Lung (tissue), 12 donors: ENCODE results near the gene ST6GALNAC2. TPM values are rescaled to one million over a fixed set of nuclear protein-coding genes. Genes with fewer than 3 reads are reported as not detected.
"Not testable (repeated sequence)": the region's sequence is repeated elsewhere in the genome, so short reads cannot be mapped to it uniquely, and the experiment has no call there.

Experiments used
- ATAC-seq: fragments of 200-7000 bp; cut with Tn5 transposase; one replicate; pipeline ENCODE4 v1.9.1; 2020; ENCODE audit warnings: moderate number of reproducible peaks; ENCODE audit not compliant: insufficient read depth, low FRiP score
- DNase-seq, 3 donors: peaks; one replicate each; pipeline ENCODE4 v3.0.0-alpha.2; 2013 to 2017
- H3K27ac ChIP-seq, 2 donors: one replicate each; pipeline ENCODE4 v1.5.1; 2013; ENCODE audit warnings: mild to moderate bottlenecking in 2 of 2, moderate library complexity in 2 of 2, control low read depth in 1 of 2, inconsistent platforms in 1 of 2, low read depth in 1 of 2, low read length in 1 of 2
- H3K27me3 ChIP-seq, 3 donors: one replicate each; pipeline ENCODE4 v1.5.1; 2013; ENCODE audit warnings: low read length in 2 of 3; ENCODE audit not compliant: control insufficient read depth in 3 of 3, insufficient read depth in 3 of 3
- H3K36me3 ChIP-seq, 4 donors: one replicate each; pipeline ENCODE4 v1.5.1; 2013; ENCODE audit warnings: low read length in 4 of 4, mild to moderate bottlenecking in 1 of 4, moderate library complexity in 1 of 4; ENCODE audit not compliant: control insufficient read depth in 4 of 4, insufficient read depth in 4 of 4
- H3K4me1 ChIP-seq, 5 donors: one replicate each; pipeline ENCODE4 v1.5.1; 2013; ENCODE audit warnings: low read length in 5 of 5, mild to moderate bottlenecking in 2 of 5, moderate library complexity in 1 of 5; ENCODE audit not compliant: control insufficient read depth in 5 of 5, insufficient read depth in 5 of 5
- H3K4me3 ChIP-seq: one replicate; pipeline ENCODE4 v1.5.1; 2013; ENCODE audit warnings: mild to moderate bottlenecking, control low read depth, moderate library complexity
- H3K9ac ChIP-seq, 2 donors: one replicate each; pipeline ENCODE4 v1.5.1; 2013; ENCODE audit warnings: low read length in 2 of 2, control low read depth in 1 of 2; ENCODE audit not compliant: insufficient read depth in 1 of 2
- H3K9me3 ChIP-seq, 4 donors: one replicate each; pipeline ENCODE4 v1.5.1; 2013; ENCODE audit warnings: low read length in 3 of 4, mild to moderate bottlenecking in 1 of 4, moderate library complexity in 1 of 4; ENCODE audit not compliant: control insufficient read depth in 4 of 4, insufficient read depth in 3 of 4
- CTCF ChIP-seq: IDR thresholded peaks from 2 replicates; pipeline ENCODE4 v1.5.1; 2012; ENCODE audit warnings: mild to moderate bottlenecking; ENCODE audit errors: control extremely low read depth, extremely low read depth
- WGBS, 2 donors: extraction: QIAGEN DNeasy Blood & Tissue Kit; methylation state at CpG; one replicate each; pipeline ENCODE4 v1.1.7; 2013; 5-methylcytosine and 5-hydroxymethylcytosine counted together
- polyA plus RNA-seq, 2 donors: library from polyadenylated mRNA; stranded (reverse); fragments of 200-250 nt; gene quantifications; one replicate each; pipeline ENCODE4 v1.2.1, GENCODE V29; 2013
- total RNA-seq, 2 donors: library from RNA; depleted of rRNA in 1 of 2; stranded (reverse); fragments of >200 nt in 1 of 2; gene quantifications; one replicate each; pipeline ENCODE4 v1.2.1, GENCODE V29; 2014 to 2021
- donor health status: control.
- donor health status: control.
- donor health status: Bipolar disorder and iron deficiency.
- donor health status: healthy.
- donor health status: DM: yes; HTN: yes; CAD: no.

Gene ST6GALNAC2
- total and polyA plus RNA-seq, 4 donors, result 12.1 to 38.0 (median 18.1) TPM

DNA sequence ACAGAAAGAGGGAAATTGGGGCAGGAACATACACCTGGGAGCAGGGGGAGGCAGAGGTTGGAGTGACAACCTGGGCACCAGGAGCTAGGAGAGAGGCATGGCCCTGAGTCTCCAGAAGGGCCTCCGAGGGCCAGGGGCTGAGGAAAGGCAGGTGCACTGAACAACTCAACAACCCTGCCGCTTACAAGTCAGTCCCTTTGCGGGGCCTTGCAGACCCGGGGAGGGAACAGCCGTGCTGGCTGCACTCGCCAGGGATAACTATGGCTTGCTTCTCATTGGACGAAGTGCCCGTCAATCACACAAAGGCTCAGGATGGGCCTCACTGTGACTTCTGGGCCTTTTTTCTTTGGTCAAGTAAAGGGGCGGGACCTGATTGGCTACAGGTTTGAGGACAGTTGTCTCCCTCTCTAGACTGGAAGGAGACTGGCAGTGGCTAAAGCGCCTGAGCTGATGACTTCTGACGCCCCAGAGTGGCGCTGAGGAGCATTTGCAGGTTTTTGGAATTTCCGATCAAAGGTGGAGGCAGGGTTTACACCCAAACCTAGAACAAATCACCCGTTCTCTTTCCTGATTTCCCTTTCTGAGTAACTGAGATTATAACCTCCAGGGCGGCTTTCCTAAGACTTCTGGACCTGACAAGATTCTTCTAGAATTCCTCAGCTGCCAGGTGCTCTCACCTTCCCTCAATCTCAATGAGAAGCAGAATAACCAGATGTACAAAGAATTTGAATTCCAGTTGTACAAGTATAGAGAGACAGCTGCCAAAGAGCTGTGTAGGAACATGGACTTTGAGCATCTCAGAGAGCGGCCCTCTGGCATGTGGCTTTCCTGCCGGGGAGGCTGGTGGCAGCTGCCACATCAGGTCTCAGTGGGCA lies 27.6 kb upstream of the ST6GALNAC2 start:
- H3K9ac ChIP-seq, result no peak overlapping the region
- H3K4me3 ChIP-seq, result no peak overlapping the region
- no peaks in the 10 kb centered on the region for H3K36me3 ChIP-seq
- peaks cover 0 to 3% (median 0%) of the 10 kb centered on the region in 4 donors for H3K9me3 ChIP-seq
- DNase-seq (peak in 2 of 3 donors; percentile 45 to 79), ATAC-seq (no peak)
- no peaks in the 10 kb centered on the region for H3K4me1 ChIP-seq
- no peaks in the 10 kb centered on the region for H3K27me3 ChIP-seq
- no peak for TF ChIP-seq CTCF
- 76 to 78% methylated on average over 17 of the region's 17 CpGs for WGBS, 2 donors
- no peak overlapping the region for H3K27ac ChIP-seq

GRCh38 chr17:76612465-76612864 lies 26.8 kb upstream of the ST6GALNAC2 start:
- ATAC-seq, result no peak
- H3K9me3 ChIP-seq, result peaks cover 0 to 3% (median 0%) of the 10 kb centered on the region in 4 donors
- no peak for TF ChIP-seq CTCF
- no peak overlapping the region for H3K4me3 ChIP-seq
- no peaks in the 10 kb centered on the region for H3K4me1 ChIP-seq
- no peaks in the 10 kb centered on the region for H3K36me3 ChIP-seq
- no peaks in the 10 kb centered on the region for H3K27me3 ChIP-seq
- H3K9ac ChIP-seq, result no peak overlapping the region
- DNase-seq, result no peak
- 80 to 91% methylated on average over 4 of the region's 4 CpGs for WGBS, 2 donors
- H3K27ac ChIP-seq, result no peak overlapping the region

- H3K27ac ChIP-seq, result no peak overlapping the region
- TF ChIP-seq CTCF, result no peak
- no peaks in the 10 kb centered on the region for H3K36me3 ChIP-seq
- ATAC-seq (no peak), DNase-seq (no peak)
- 87 to 98% methylated on average over 4 of the region's 4 CpGs for WGBS, 2 donors
- no peaks in the 10 kb centered on the region for H3K27me3 ChIP-seq
- H3K4me1 ChIP-seq, result no peaks in the 10 kb centered on the region
- H3K4me3 ChIP-seq, result no peak overlapping the region
- peaks cover 0 to 3% (median 0%) of the 10 kb centered on the region in 4 donors for H3K9me3 ChIP-seq
- no peak overlapping the region for H3K9ac ChIP-seq
Measured at GRCh38 chr17:76611758-76612157, 26.1 kb upstream of the ST6GALNAC2 start.

GRCh38 chr17:76611080-76611749 lies 25.6 kb upstream of the ST6GALNAC2 start:
- H3K4me1 ChIP-seq, H3K27ac ChIP-seq, H3K4me3 ChIP-seq, DNase-seq, ATAC-seq, H3K36me3 ChIP-seq, H3K9ac ChIP-seq, H3K9me3 ChIP-seq, H3K27me3 ChIP-seq: not testable (repeated sequence)
- 69 to 78% methylated on average over 12 to 13 of the region's 13 CpGs for WGBS, 2 donors

DNA sequence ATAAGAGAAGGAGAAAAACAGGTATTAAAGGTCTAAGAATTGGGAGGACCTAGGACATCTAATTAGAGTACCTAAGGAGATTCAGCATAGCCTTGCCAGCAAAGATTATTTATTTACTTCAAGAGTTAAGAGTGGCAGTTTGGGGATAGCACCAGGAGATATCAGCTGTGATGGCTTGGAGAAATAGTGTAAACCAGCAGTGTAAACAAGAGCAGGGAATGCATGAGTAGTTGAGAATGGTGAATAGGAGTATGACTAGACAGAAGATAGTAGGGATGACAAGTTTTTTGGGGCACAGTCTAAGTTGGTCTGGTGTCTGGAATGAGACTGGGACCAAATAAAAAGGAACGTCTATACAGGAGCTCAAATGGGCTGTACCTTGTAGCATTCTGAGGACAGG lies 21.0 kb upstream of the ST6GALNAC2 start:
- DNase-seq, result not testable (repeated sequence)
- WGBS, 2 donors, result 79 to 84% methylated on average over 1 of the region's 1 CpG

More for the DNA sequence above, 21.0 kb upstream of the ST6GALNAC2 start:
- H3K4me1 ChIP-seq, H3K27me3 ChIP-seq, H3K9me3 ChIP-seq, H3K9ac ChIP-seq, H3K27ac ChIP-seq, H3K36me3 ChIP-seq, H3K4me3 ChIP-seq, ATAC-seq: not testable (repeated sequence)
